ENCODE data around the gene KCND2. TPM values are rescaled to one million over a fixed set of nuclear protein-coding genes. Genes with fewer than 3 reads are reported as not detected.

Gene KCND2
- total RNA-seq, 1 donor from 2014 or later = 1.2 TPM

DNA sequence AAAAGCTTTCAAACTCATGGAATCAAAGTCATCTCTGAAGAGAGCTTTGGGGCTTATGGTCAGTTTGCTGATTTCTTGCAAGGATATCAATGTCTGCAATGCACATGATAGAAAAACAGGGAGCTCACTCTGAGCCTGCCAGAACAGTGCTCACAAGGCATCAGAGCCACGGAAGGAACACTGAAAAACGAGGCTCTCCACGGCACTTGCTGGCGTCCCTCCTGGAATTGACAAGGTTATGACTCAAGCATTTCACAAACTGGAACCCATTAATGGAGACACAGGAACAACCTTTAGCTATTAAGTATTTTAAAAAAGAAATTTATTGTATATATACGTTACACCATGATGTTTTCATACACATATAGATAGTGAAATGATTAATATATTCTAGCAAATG lies 266.3 kb downstream of the KCND2 start:
- H3K4me3 Mint-ChIP-seq (ENCODE audit: unreplicated experiment) = no peak overlapping the region
- H3K27ac Mint-ChIP-seq (ENCODE audit: unreplicated experiment) = no peak overlapping the region

DNA sequence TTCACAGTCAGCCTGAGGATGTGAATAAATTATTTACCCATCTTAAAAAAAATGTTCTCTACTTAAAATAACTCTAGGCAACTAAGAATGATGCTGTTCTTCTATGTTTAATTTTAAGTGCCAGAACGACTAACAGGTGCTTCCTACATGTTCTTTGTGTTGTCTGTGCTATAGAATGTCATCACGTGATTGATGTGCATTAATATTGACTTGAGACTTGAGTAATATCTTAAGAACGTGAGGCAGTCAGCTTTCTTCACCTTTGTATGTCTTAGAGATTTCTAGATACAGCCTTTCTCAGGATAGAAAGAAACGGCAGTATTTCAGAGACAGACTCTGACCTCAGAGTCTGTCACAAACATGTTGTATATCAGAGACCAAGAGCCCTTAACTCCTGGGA lies 274.6 kb downstream of the KCND2 start:
- no peak overlapping the region for H3K4me3 Mint-ChIP-seq (ENCODE audit: unreplicated experiment)
- no peak overlapping the region for H3K27ac Mint-ChIP-seq (ENCODE audit: unreplicated experiment)
- H3K9me3 Mint-ChIP-seq (ENCODE audit: unreplicated experiment) = no peaks in the 10 kb centered on the region
- DNase-seq = no peak
- TF ChIP-seq CTCF (IDR thresholded peaks at IDR 0.05; ENCODE audit: partially characterized antibody, unreplicated experiment) = no peak
- H3K27me3 Mint-ChIP-seq (ENCODE audit: unreplicated experiment) = no peaks in the 10 kb centered on the region
- peaks cover 10% of the 10 kb centered on the region for H3K4me1 Mint-ChIP-seq (ENCODE audit: low read depth, unreplicated experiment)
- H3K36me3 Mint-ChIP-seq (ENCODE audit: unreplicated experiment) = no peaks in the 10 kb centered on the region

More for the DNA sequence above, 266.3 kb downstream of the KCND2 start:
- H3K27me3 Mint-ChIP-seq (ENCODE audit: unreplicated experiment) = no peaks in the 10 kb centered on the region
- H3K36me3 Mint-ChIP-seq (ENCODE audit: unreplicated experiment) = no peaks in the 10 kb centered on the region
- no peaks in the 10 kb centered on the region for H3K9me3 Mint-ChIP-seq (ENCODE audit: unreplicated experiment)
- no peak for DNase-seq
- H3K4me1 Mint-ChIP-seq (ENCODE audit: low read depth, unreplicated experiment) = no peaks in the 10 kb centered on the region
- TF ChIP-seq CTCF (IDR thresholded peaks at IDR 0.05; ENCODE audit: partially characterized antibody, unreplicated experiment) = no peak

DNA sequence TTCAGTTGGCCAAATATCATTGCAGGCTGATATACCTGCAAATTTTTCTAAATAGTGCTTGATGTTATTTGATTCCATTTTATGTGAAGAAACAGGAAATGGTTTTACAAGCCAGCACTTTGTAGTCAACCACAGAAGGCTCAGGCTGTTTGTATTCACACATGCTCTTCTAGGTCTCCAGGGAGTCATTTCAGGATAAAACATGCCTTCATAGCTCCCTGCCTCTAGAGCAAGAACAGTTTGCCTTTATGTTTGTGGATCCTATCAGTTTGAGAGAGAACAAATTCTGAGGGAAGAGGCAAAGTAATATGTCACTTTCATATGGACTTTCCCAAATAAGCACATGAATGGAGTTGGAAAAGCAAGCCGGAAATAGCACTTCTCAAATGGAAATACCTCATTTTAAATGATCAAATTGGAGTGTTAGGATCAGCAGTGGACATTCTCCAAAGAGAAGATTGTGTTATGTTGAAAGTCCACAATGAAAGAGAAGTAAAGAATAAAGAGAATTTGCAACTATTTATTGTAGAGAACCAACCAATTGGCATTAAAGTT lies 277.6 kb downstream of the KCND2 start:
- Mint-ChIP-seq H3K4me1 (ENCODE audit: low read depth, unreplicated experiment) (peaks cover 10% of the 10 kb centered on the region), H3K27ac (ENCODE audit: unreplicated experiment) (no peak overlapping the region), H3K36me3 (ENCODE audit: unreplicated experiment) (no peaks in the 10 kb centered on the region), H3K4me3 (ENCODE audit: unreplicated experiment) (no peak overlapping the region), H3K9me3 (ENCODE audit: unreplicated experiment) (no peaks in the 10 kb centered on the region), H3K27me3 (ENCODE audit: unreplicated experiment) (no peaks in the 10 kb centered on the region)
- DNase-seq = no peak
- TF ChIP-seq CTCF (IDR thresholded peaks at IDR 0.05; ENCODE audit: partially characterized antibody, unreplicated experiment) = no peak

DNA sequence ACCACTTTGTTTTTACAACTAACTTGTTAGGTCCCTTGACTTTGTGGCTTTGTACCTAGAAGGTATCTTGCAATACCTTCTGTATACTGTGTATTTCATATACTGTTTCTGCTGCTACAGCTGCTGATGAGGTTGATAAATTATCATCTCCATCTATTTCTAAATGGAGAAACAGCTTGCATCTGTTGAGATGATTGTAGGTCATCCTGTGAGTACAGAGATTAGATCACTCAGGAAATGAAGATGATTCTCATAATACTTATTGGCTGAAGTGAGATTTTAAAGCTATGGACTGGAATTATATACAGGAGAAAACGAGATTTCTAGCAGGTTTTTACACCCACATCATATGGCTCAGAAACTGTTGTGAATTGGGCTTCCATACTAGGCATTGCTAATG lies 280.5 kb downstream of the KCND2 start:
- H3K27ac Mint-ChIP-seq (ENCODE audit: unreplicated experiment) = no peak overlapping the region
- H3K9me3 Mint-ChIP-seq (ENCODE audit: unreplicated experiment) = no peaks in the 10 kb centered on the region
- no peaks in the 10 kb centered on the region for H3K36me3 Mint-ChIP-seq (ENCODE audit: unreplicated experiment)
- TF ChIP-seq CTCF (IDR thresholded peaks at IDR 0.05; ENCODE audit: partially characterized antibody, unreplicated experiment) = no peak
- H3K4me3 Mint-ChIP-seq (ENCODE audit: unreplicated experiment) = no peak overlapping the region
- peaks cover 9% of the 10 kb centered on the region for H3K4me1 Mint-ChIP-seq (ENCODE audit: low read depth, unreplicated experiment)
- no peak for DNase-seq
- no peaks in the 10 kb centered on the region for H3K27me3 Mint-ChIP-seq (ENCODE audit: unreplicated experiment)

GRCh38 chr7:120554960-120555571 lies 282.1 kb downstream of the KCND2 start:
- Mint-ChIP-seq H3K4me3 (ENCODE audit: unreplicated experiment) (no peak overlapping the region), H3K27ac (ENCODE audit: unreplicated experiment) (peak overlapping the region; percentile 46), H3K4me1 (ENCODE audit: low read depth, unreplicated experiment) (peaks cover 7% of the 10 kb centered on the region), H3K36me3 (ENCODE audit: unreplicated experiment) (no peaks in the 10 kb centered on the region), H3K9me3 (ENCODE audit: unreplicated experiment) (no peaks in the 10 kb centered on the region), H3K27me3 (ENCODE audit: unreplicated experiment) (no peaks in the 10 kb centered on the region)
- TF ChIP-seq CTCF (IDR thresholded peaks at IDR 0.05; ENCODE audit: partially characterized antibody, unreplicated experiment) = peak; percentile 76
- peak; percentile 38 for DNase-seq
